ENCODE results near the gene COQ4. TPM values are rescaled to one million over a fixed set of nuclear protein-coding genes. Genes with fewer than 3 reads are reported as not detected.

COQ4 gene
- total RNA-seq, 1 experiment from 2014 or later, result 58.9 TPM

DNA sequence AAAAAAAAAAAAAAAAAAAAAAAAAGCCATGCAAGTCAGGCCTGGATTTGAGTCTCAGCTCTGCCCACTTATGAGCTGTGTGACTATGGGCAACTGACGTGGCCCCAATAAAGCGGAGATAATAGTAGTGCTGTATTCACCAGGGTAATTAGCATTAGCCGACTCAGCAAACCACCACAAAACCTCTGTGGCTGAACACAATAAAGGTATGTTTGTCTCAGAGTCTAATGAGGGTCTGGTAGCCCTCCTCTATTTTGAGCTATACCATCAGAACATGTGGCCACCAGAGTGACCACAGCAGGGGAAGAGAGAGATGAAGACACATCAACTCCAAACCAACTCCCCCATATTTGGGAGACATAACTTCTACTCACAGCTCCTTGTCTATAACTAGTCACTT lies 30.6 kb upstream of the COQ4 start:
- Mint-ChIP-seq H3K27ac (ENCODE audit: low read depth, unreplicated experiment) (no peak overlapping the region), H3K36me3 (ENCODE audit: insufficient read depth, unreplicated experiment) (peaks cover 19% of the 10 kb centered on the region), H3K9me3 (ENCODE audit: unreplicated experiment) (no peaks in the 10 kb centered on the region), H3K4me3 (ENCODE audit: unreplicated experiment) (no peak overlapping the region), H3K27me3 (ENCODE audit: insufficient read depth, unreplicated experiment) (no peaks in the 10 kb centered on the region), H3K4me1 (ENCODE audit: insufficient read depth, unreplicated experiment) (peaks cover 7% of the 10 kb centered on the region)
- ChIA-PET CTCF (interaction anchor here (0.5 to 3.0 kb wide), 5 partner anchors 12 to 431 kb away, joined by 3 to 11 read pairs (median 5); no protein-coding TSS in a partner anchor), POLR2A (interaction anchor here (0.6 to 1.7 kb wide), 3 partner anchors 16 to 399 kb away, joined by 5 to 7 read pairs (median 6); partner anchors contain the start of genes GOLGA2 and SWI5)
- no peak for DNase-seq (ENCODE audit: unreplicated experiment)
- TF ChIP-seq, protein P1, sequence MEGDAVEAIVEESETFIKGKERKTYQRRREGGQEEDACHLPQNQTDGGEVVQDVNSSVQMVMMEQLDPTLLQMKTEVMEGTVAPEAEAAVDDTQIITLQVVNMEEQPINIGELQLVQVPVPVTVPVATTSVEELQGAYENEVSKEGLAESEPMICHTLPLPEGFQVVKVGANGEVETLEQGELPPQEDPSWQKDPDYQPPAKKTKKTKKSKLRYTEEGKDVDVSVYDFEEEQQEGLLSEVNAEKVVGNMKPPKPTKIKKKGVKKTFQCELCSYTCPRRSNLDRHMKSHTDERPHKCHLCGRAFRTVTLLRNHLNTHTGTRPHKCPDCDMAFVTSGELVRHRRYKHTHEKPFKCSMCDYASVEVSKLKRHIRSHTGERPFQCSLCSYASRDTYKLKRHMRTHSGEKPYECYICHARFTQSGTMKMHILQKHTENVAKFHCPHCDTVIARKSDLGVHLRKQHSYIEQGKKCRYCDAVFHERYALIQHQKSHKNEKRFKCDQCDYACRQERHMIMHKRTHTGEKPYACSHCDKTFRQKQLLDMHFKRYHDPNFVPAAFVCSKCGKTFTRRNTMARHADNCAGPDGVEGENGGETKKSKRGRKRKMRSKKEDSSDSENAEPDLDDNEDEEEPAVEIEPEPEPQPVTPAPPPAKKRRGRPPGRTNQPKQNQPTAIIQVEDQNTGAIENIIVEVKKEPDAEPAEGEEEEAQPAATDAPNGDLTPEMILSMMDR (IDR thresholded peaks at IDR 0.05; ENCODE audit: unreplicated experiment), result no peak
- intact Hi-C loops (cut with micrococcal nuclease), result no loop called here
- no TSS peak for BruUV-seq (replicated peaks)

DNA sequence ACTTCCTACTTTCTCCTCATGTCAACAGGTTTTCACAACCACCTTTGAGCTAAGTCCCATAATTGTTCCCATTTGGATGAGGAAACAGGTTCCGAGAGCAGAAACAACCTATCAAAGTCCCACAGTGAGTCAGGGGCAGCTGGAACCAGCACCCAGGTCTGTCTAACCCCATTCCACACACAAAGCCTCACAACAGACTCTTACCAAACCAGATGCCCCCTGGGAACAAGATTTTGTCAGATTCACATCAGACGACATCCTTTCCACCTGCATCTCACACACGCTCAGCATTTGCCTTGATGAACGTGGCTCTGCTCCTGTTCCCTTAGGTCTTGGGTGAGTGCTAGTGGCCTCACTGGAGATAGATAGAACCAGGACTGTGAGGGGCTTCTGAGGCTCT lies 29.5 kb upstream of the COQ4 start:
- Mint-ChIP-seq H3K9me3 (ENCODE audit: unreplicated experiment) (no peaks in the 10 kb centered on the region), H3K4me1 (ENCODE audit: insufficient read depth, unreplicated experiment) (peaks cover 7% of the 10 kb centered on the region), H3K4me3 (ENCODE audit: unreplicated experiment) (no peak overlapping the region), H3K27me3 (ENCODE audit: insufficient read depth, unreplicated experiment) (no peaks in the 10 kb centered on the region), H3K36me3 (ENCODE audit: insufficient read depth, unreplicated experiment) (peaks cover 12% of the 10 kb centered on the region), H3K27ac (ENCODE audit: low read depth, unreplicated experiment) (no peak overlapping the region)
- TF ChIP-seq, protein P1 (IDR thresholded peaks at IDR 0.05; ENCODE audit: unreplicated experiment), result no peak
- ChIA-PET CTCF (interaction anchor here (0.8 to 5.9 kb wide), 6 partner anchors 8 to 68 kb away, joined by 3 to 74 read pairs (median 6); no protein-coding TSS in a partner anchor), POLR2A (interaction anchor here (1.3 kb wide), 1 partner anchor 48 kb away, joined by 7 read pairs; no protein-coding TSS in a partner anchor)
- no TSS peak for BruUV-seq (replicated peaks)
- intact Hi-C loops (cut with micrococcal nuclease), result no loop called here
- no peak for DNase-seq (ENCODE audit: unreplicated experiment)

DNA sequence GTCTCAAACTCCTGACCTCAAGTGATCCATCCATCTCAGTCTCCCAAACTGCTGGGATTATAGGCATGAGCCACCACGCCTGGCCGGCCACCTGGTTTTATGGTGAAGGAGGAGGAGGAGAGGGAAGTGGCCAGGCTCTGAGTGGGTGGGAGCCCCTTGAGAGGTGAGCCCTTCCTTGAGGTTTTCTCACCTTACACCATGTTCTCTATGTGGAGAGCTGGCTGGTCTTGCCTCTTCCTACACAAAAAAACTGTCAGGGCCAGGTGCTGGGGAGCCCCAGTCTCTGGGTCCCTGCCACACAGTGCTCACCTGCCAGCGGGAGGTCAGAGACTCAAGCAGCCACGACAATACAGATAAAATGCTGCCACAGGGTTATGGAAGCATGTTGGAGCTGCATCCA lies 28.5 kb upstream of the COQ4 start:
- Mint-ChIP-seq H3K27ac (ENCODE audit: low read depth, unreplicated experiment) (no peak overlapping the region), H3K4me3 (ENCODE audit: unreplicated experiment) (no peak overlapping the region), H3K9me3 (ENCODE audit: unreplicated experiment) (no peaks in the 10 kb centered on the region), H3K27me3 (ENCODE audit: insufficient read depth, unreplicated experiment) (no peaks in the 10 kb centered on the region), H3K4me1 (ENCODE audit: insufficient read depth, unreplicated experiment) (peaks cover 7% of the 10 kb centered on the region), H3K36me3 (ENCODE audit: insufficient read depth, unreplicated experiment) (peaks cover 9% of the 10 kb centered on the region)
- BruUV-seq (replicated peaks), result no TSS peak
- no peak for DNase-seq (ENCODE audit: unreplicated experiment)
- TF ChIP-seq, protein P1 (IDR thresholded peaks at IDR 0.05; ENCODE audit: unreplicated experiment), result no peak
- intact Hi-C loops (cut with micrococcal nuclease), result loop anchor here (2.0 kb wide), 1 partner anchor 119 kb away; no protein-coding TSS in a partner anchor
- ChIA-PET CTCF (interaction anchor here (0.6 to 5.9 kb wide), 8 partner anchors 8 to 73 kb away, joined by 3 to 74 read pairs (median 4); no protein-coding TSS in a partner anchor), POLR2A (interaction anchor here (0.6 kb wide), 2 partner anchors 13 to 125 kb away, joined by 3 to 4 read pairs; no protein-coding TSS in a partner anchor)

DNA sequence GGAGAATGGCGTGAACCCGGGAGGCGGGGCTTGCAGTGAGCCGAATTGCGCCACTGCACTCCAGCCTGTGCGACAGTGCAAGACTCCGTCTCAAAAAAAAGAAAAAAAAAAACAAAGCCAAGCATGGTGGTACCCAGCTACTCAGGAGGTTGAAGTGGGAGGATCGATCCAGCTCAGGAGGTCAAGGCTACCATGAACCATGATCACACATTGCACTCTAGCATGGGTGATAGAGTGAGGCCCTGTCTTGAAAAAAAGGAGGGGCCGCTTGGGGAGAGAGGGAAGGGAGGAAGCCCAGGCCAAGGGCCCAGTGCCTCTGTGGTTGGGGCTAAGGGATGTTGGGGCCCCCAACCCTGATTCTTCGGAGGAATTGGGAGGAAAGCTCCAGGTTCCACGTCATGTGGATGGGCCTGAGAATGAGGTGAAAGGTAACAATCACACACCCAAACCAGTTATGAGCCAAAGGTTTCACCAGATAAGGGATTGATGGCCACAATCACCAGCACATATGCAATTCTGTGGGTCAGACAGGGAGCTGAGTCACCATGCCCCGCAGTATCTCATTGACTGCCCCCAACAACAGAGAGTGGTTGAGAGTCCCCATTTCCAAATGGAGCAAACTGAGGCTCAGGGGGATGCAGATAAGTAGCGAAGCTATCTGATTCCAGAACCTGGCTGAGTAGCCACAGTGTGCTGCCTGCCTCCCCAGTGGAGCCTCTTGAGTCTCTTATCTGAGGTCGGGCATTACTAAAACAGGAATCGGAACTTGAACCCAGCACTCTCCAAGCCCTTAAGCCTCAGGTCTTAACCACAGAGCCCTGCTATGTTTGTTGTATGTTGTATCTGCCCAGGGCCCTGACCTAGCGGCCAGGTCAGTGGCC lies 26.1 kb upstream of the COQ4 start:
- BruUV-seq (replicated peaks), result no TSS peak
- Mint-ChIP-seq H3K36me3 (ENCODE audit: insufficient read depth, unreplicated experiment) (peaks cover 5% of the 10 kb centered on the region), H3K27me3 (ENCODE audit: insufficient read depth, unreplicated experiment) (no peaks in the 10 kb centered on the region), H3K4me3 (ENCODE audit: unreplicated experiment) (no peak overlapping the region), H3K27ac (ENCODE audit: low read depth, unreplicated experiment) (no peak overlapping the region), H3K9me3 (ENCODE audit: unreplicated experiment) (no peaks in the 10 kb centered on the region), H3K4me1 (ENCODE audit: insufficient read depth, unreplicated experiment) (peaks cover 7% of the 10 kb centered on the region)
- TF ChIP-seq, protein P1 (IDR thresholded peaks at IDR 0.05; ENCODE audit: unreplicated experiment), result no peak
- no peak for DNase-seq (ENCODE audit: unreplicated experiment)
- POLR2A ChIA-PET, result interaction anchor here (0.7 to 3.4 kb wide), 7 partner anchors 8 to 104 kb away, joined by 4 to 21 read pairs (median 7); partner anchors contain the start of genes SLC27A4 and URM1
- intact Hi-C loops (cut with micrococcal nuclease), result no loop called here
- CTCF ChIA-PET, result interaction anchor here (0.6 to 5.9 kb wide), 11 partner anchors 8 to 305 kb away, joined by 3 to 74 read pairs (median 4); no protein-coding TSS in a partner anchor
